ENCODE results near the gene TAF11L9. TPM values are rescaled to one million over a fixed set of nuclear protein-coding genes. Genes with fewer than 3 reads are reported as not detected.
"Not testable (repeated sequence)": the region's sequence is repeated elsewhere in the genome, so short reads cannot be mapped to it uniquely, and the experiment has no call there.

TAF11L9 gene
- not detected for total RNA-seq

GRCh38 chr5:17594255-17594654 lies at the start of gene TAF11L9:
Gene TAF11L9, minus strand, starts transcription at chr5:17594394.
- DNase-seq (ENCODE audit: low spot score): not testable (repeated sequence)

GRCh38 chr5:17634160-17634559 lies 40.0 kb upstream of the TAF11L9 start, which contains the start of gene TAF11L14:
Gene TAF11L14, plus strand, starts transcription at chr5:17634460.
- DNase-seq (ENCODE audit: low spot score): no peak

GRCh38 chr5:17631788-17632187 lies 37.6 kb upstream of the TAF11L9 start, which contains the start of gene TAF11L13:
Gene TAF11L13, plus strand, starts transcription at chr5:17632088.
- DNase-seq (ENCODE audit: low spot score): not testable (repeated sequence)

GRCh38 chr5:17625686-17626085 lies 31.5 kb upstream of the TAF11L9 start:
- DNase-seq (ENCODE audit: low spot score): no peak

- no peak for DNase-seq (ENCODE audit: low spot score)
Measured at GRCh38 chr5:17620627-17621026, 26.4 kb upstream of the TAF11L9 start.

- DNase-seq (ENCODE audit: low spot score): no peak
Measured at GRCh38 chr5:17619354-17619753, 25.2 kb upstream of the TAF11L9 start.

- no peak for DNase-seq (ENCODE audit: low spot score)
Measured at GRCh38 chr5:17614872-17615605, 20.8 kb upstream of the TAF11L9 start.

GRCh38 chr5:17610092-17610491 lies 15.9 kb upstream of the TAF11L9 start, which contains the start of gene TAF11L12:
Gene TAF11L12, plus strand, starts transcription at chr5:17610392.
- not testable (repeated sequence) for DNase-seq (ENCODE audit: low spot score)

- DNase-seq (ENCODE audit: low spot score): not testable (repeated sequence)
Measured at GRCh38 chr5:17607461-17607860, 13.3 kb upstream of the TAF11L9 start.

GRCh38 chr5:17604951-17605350 lies 10.8 kb upstream of the TAF11L9 start:
- no peak for DNase-seq (ENCODE audit: low spot score)

- not testable (repeated sequence) for DNase-seq (ENCODE audit: low spot score)
Measured at GRCh38 chr5:17603880-17604279, 9.7 kb upstream of the TAF11L9 start, which contains the start of gene TAF11L11. Gene TAF11L11, plus strand, starts transcription at chr5:17604183.

- not testable (repeated sequence) for DNase-seq (ENCODE audit: low spot score)
Measured at GRCh38 chr5:17597728-17598127, 3.5 kb upstream of the TAF11L9 start, which contains the start of gene TAF11L10. Gene TAF11L10, minus strand, starts transcription at chr5:17597828.

- not testable (repeated sequence) for DNase-seq (ENCODE audit: low spot score)
Measured at GRCh38 chr5:17590860-17591259, 3.3 kb downstream of the TAF11L9 start, which contains the start of gene TAF11L8. Gene TAF11L8, minus strand, starts transcription at chr5:17590960.

GRCh38 chr5:17585658-17586057 lies 8.5 kb downstream of the TAF11L9 start, which contains the start of gene TAF11L7:
Gene TAF11L7, minus strand, starts transcription at chr5:17585758.
- DNase-seq (ENCODE audit: low spot score): not testable (repeated sequence)

Other genes starting within 250 kb of the TAF11L9 start
- not detected for gene TAF11L2, start 96.2 kb downstream of the TAF11L9 start, total RNA-seq
- gene TAF11L3, start 76.0 kb downstream of the TAF11L9 start, total RNA-seq: not detected
- gene TAF11L4, start 72.6 kb downstream of the TAF11L9 start, total RNA-seq: not detected
- not detected for gene TAF11L5, start 69.2 kb downstream of the TAF11L9 start, total RNA-seq
- not detected for gene TAF11L6, start 65.7 kb downstream of the TAF11L9 start, total RNA-seq
- gene TAF11L7, start 8.6 kb downstream of the TAF11L9 start, total RNA-seq: not detected
- gene TAF11L8, start 3.4 kb downstream of the TAF11L9 start, total RNA-seq: not detected
- gene TAF11L10, start 3.4 kb upstream of the TAF11L9 start, total RNA-seq: not detected
- gene TAF11L11, start 9.8 kb upstream of the TAF11L9 start, total RNA-seq: not detected
- gene TAF11L12, start 16.0 kb upstream of the TAF11L9 start, total RNA-seq: not detected
- not detected for gene TAF11L13, start 37.7 kb upstream of the TAF11L9 start, total RNA-seq
- not detected for gene TAF11L14, start 40.1 kb upstream of the TAF11L9 start, total RNA-seq